Activated CD4-positive, alpha-beta T cell treated with anti-CD3 and anti-CD28 coated beads, Interleukin-2, amount 10 ng/mL, durations not matched to agents 24 days and 14 days (primary cell): ENCODE results near the gene BAIAP3. TPM values are rescaled to one million over a fixed set of nuclear protein-coding genes. Genes with fewer than 3 reads are reported as not detected.
"Not testable (repeated sequence)": the region's sequence is repeated elsewhere in the genome, so short reads cannot be mapped to it uniquely, and the experiment has no call there.

Experiments used
- DNase-seq: peaks from one replicate; pipeline ENCODE4 v3.0.0; 2022
- H3K27ac Mint-ChIP-seq: one replicate; pipeline ENCODE4 v1.8.0; 2022; ENCODE audit warnings: mild to moderate bottlenecking, mixed read lengths
- H3K27me3 Mint-ChIP-seq: one replicate; pipeline ENCODE4 v1.8.0; 2022; ENCODE audit warnings: mixed read lengths
- H3K36me3 Mint-ChIP-seq: one replicate; pipeline ENCODE4 v1.8.0; 2022; ENCODE audit warnings: low read depth, mild to moderate bottlenecking, mixed read lengths
- H3K4me1 Mint-ChIP-seq: one replicate; pipeline ENCODE4 v1.8.0; 2021; ENCODE audit warnings: mixed read lengths
- H3K4me3 Mint-ChIP-seq: one replicate; pipeline ENCODE4 v1.8.0; 2022; ENCODE audit warnings: mild to moderate bottlenecking, moderate library complexity, mixed read lengths
- H3K9me3 Mint-ChIP-seq: one replicate; pipeline ENCODE4 v1.8.0; 2021; ENCODE audit warnings: mixed read lengths
- intact Hi-C: fragments of 100-400 bp; cut with micrococcal nuclease; formaldehyde crosslinking; loops from one replicate; pipeline ENCODE4 v1.15.1; 2023
- total RNA-seq: library from RNA; stranded (reverse); gene quantifications from 2 replicates; pipeline ENCODE4 v1.2.3, GENCODE V29; 2022

BAIAP3 gene
- total RNA-seq, 1 donor from 2014 or later, result 0.30 TPM

GRCh38 chr16:1293921-1294656, 39.4 kb upstream of the BAIAP3 start:
- Mint-ChIP-seq H3K4me3 (no peak overlapping the region), H3K27ac (no peak overlapping the region), H3K9me3 (no peaks in the 10 kb centered on the region), H3K4me1 (peaks cover 6% of the 10 kb centered on the region), H3K27me3 (peaks cover 33% of the 10 kb centered on the region), H3K36me3 (no peaks in the 10 kb centered on the region)
- intact Hi-C loops, result no loop called here
- no peak for DNase-seq

GRCh38 chr16:1295465-1295864, 38.0 kb upstream of the BAIAP3 start:
- intact Hi-C loops, result no loop called here
- H3K27me3 Mint-ChIP-seq, result peaks cover 24% of the 10 kb centered on the region
- no peaks in the 10 kb centered on the region for H3K36me3 Mint-ChIP-seq
- DNase-seq, result no peak
- no peak overlapping the region for H3K27ac Mint-ChIP-seq
- H3K9me3 Mint-ChIP-seq, result no peaks in the 10 kb centered on the region
- peaks cover 6% of the 10 kb centered on the region for H3K4me1 Mint-ChIP-seq
- no peak overlapping the region for H3K4me3 Mint-ChIP-seq

- H3K27ac Mint-ChIP-seq, intact Hi-C loops, H3K4me1 Mint-ChIP-seq, H3K9me3 Mint-ChIP-seq, DNase-seq, H3K36me3 Mint-ChIP-seq: not testable (repeated sequence)
- H3K27me3 Mint-ChIP-seq, result peaks cover 17% of the 10 kb centered on the region
- peak overlapping the region; percentile 1 for H3K4me3 Mint-ChIP-seq
Measured at GRCh38 chr16:1296688-1297017, 36.8 kb upstream of the BAIAP3 start.

GRCh38 chr16:1297018-1297696, 36.3 kb upstream of the BAIAP3 start:
- Mint-ChIP-seq H3K36me3 (no peaks in the 10 kb centered on the region), H3K4me1 (peaks cover 12% of the 10 kb centered on the region), H3K27ac (no peak overlapping the region), H3K4me3 (peak overlapping the region; percentile 1), H3K27me3 (peaks cover 12% of the 10 kb centered on the region), H3K9me3 (no peaks in the 10 kb centered on the region)
- intact Hi-C loops, result no loop called here
- DNase-seq, result no peak

DNA sequence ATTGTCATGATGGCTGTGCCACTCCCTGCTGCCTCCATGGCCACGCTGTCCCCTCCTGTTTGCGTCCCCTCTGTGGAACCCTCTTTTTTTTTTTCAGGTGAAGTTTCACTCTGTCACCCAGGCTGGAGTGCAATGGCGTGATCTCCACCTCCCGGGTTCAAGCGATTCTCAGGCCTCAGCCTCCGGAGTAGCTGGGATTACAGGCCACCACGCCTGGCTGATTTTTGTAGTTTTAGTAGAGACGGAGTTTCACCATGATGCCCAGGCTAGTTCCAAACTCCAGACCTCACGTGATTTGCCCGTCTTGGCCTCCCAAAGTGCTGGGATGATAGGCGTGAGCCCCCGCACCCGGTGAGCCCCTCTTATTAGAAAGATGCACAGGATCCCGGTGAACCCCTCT, 35.0 kb upstream of the BAIAP3 start:
- DNase-seq, result no peak
- Mint-ChIP-seq H3K9me3 (no peaks in the 10 kb centered on the region), H3K36me3 (no peaks in the 10 kb centered on the region), H3K4me1 (peaks cover 13% of the 10 kb centered on the region), H3K4me3 (no peak overlapping the region), H3K27me3 (peaks cover 10% of the 10 kb centered on the region), H3K27ac (peak overlapping the region; percentile 65)
- intact Hi-C loops, result no loop called here

GRCh38 chr16:1299012-1299867, 34.2 kb upstream of the BAIAP3 start:
- H3K9me3 Mint-ChIP-seq, result no peaks in the 10 kb centered on the region
- no peaks in the 10 kb centered on the region for H3K36me3 Mint-ChIP-seq
- intact Hi-C loops, result no loop called here
- no peak overlapping the region for H3K27ac Mint-ChIP-seq
- H3K4me1 Mint-ChIP-seq, result peaks cover 19% of the 10 kb centered on the region
- no peak overlapping the region for H3K4me3 Mint-ChIP-seq
- peaks cover 8% of the 10 kb centered on the region for H3K27me3 Mint-ChIP-seq
- no peak for DNase-seq

DNA sequence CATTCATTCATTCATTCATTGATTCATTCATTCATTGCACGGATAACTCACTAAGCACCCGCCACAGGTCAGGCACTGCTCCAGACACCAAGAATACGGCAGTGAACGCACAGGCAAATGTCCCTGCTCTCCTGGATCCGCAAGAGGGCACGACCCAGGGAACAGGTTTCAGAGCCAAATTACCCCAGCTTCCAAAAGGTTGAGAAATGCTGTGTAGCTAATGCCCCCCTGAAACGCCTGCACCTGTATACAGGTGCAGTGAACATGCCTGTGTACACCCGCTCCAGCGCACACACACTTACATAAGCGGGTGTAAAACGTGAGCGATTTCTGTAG, 33.6 kb upstream of the BAIAP3 start:
- H3K27ac Mint-ChIP-seq, result no peak overlapping the region

GRCh38 chr16:1300664-1301476, 32.6 kb upstream of the BAIAP3 start:
- peaks cover 21% of the 10 kb centered on the region for H3K4me1 Mint-ChIP-seq
- intact Hi-C loops, result no loop called here
- no peaks in the 10 kb centered on the region for H3K9me3 Mint-ChIP-seq
- H3K27me3 Mint-ChIP-seq, result peaks cover 5% of the 10 kb centered on the region
- H3K36me3 Mint-ChIP-seq, result no peaks in the 10 kb centered on the region
- peak overlapping the region; percentile 39 for H3K4me3 Mint-ChIP-seq
- no peak overlapping the region for H3K27ac Mint-ChIP-seq
- peak; percentile 95 for DNase-seq

More for the DNA sequence above, 33.6 kb upstream of the BAIAP3 start:
- H3K9me3 Mint-ChIP-seq, result no peaks in the 10 kb centered on the region
- H3K4me1 Mint-ChIP-seq, result peaks cover 21% of the 10 kb centered on the region
- intact Hi-C loops, result no loop called here
- DNase-seq, result no peak
- H3K36me3 Mint-ChIP-seq, result no peaks in the 10 kb centered on the region
- peaks cover 5% of the 10 kb centered on the region for H3K27me3 Mint-ChIP-seq
- no peak overlapping the region for H3K4me3 Mint-ChIP-seq

DNA sequence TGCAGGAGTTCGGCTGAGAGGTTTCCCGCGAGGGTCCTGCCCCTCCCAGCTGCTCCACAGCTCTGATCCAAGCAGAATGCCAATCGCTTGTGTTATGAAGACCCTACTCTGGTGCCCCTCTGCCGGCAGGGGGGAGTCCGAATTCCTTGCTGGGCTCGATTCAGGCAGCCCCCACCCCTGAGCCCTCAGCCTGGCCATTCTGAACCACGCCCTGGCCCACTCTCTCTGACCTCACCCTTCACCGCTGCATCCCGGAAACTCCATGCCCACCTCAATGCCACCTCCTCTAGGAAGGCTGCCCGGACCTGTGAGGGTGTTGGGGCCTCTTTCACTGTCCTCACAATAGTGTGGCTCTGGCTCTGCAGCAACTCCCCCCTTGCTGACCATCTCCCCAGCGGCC, 31.9 kb upstream of the BAIAP3 start:
- Mint-ChIP-seq H3K27me3 (peaks cover 5% of the 10 kb centered on the region), H3K4me1 (peaks cover 22% of the 10 kb centered on the region), H3K4me3 (peak overlapping the region; percentile 39), H3K9me3 (no peaks in the 10 kb centered on the region), H3K36me3 (no peaks in the 10 kb centered on the region), H3K27ac (no peak overlapping the region)
- intact Hi-C loops, result no loop called here
- no peak for DNase-seq

GRCh38 chr16:1305823-1306222, 27.6 kb upstream of the BAIAP3 start:
- DNase-seq, result no peak
- peaks cover 12% of the 10 kb centered on the region for H3K36me3 Mint-ChIP-seq
- H3K9me3 Mint-ChIP-seq, result peaks cover 3% of the 10 kb centered on the region
- no peak overlapping the region for H3K27ac Mint-ChIP-seq
- H3K27me3 Mint-ChIP-seq, result no peaks in the 10 kb centered on the region
- intact Hi-C loops, result loop anchor here (5.0 kb wide), 1 partner anchor 306 kb away; the partner anchor contains the start of genes CRAMP1 and IFT140
- peaks cover 27% of the 10 kb centered on the region for H3K4me1 Mint-ChIP-seq
- no peak overlapping the region for H3K4me3 Mint-ChIP-seq

DNA sequence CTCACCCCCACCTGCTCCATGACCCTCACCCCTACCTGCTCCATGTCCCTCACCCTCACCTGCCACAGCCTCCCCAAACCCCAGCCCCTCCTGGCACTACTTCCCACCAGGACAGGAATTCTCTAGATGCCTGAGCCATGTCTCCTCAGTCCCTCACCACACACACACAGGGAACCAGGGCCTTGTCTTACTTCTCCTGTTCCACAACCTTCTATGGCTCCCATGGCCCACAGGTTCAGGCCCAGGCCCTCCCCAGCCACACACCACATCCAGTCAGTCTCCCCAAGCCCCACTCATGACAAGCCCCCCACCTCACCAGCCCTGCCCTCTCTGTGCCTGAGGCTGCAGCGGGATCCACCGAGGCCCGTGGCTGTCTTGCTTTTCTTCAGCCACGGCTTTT, 27.1 kb upstream of the BAIAP3 start:
- Mint-ChIP-seq H3K4me1 (peaks cover 30% of the 10 kb centered on the region), H3K27me3 (no peaks in the 10 kb centered on the region), H3K9me3 (peaks cover 3% of the 10 kb centered on the region), H3K36me3 (peaks cover 17% of the 10 kb centered on the region), H3K4me3 (peak overlapping the region; percentile 45), H3K27ac (peak overlapping the region; percentile 75)
- intact Hi-C loops, result loop anchor here (5.0 kb wide), 1 partner anchor 306 kb away; the partner anchor contains the start of genes CRAMP1 and IFT140
- no peak for DNase-seq

GRCh38 chr16:1308036-1308976, 25.1 kb upstream of the BAIAP3 start:
- Mint-ChIP-seq H3K9me3 (peaks cover 3% of the 10 kb centered on the region), H3K36me3 (peaks cover 22% of the 10 kb centered on the region), H3K4me1 (peaks cover 29% of the 10 kb centered on the region), H3K27ac (peak overlapping the region; percentile 99), H3K4me3 (peak overlapping the region; percentile 85), H3K27me3 (no peaks in the 10 kb centered on the region)
- intact Hi-C loops, result loop anchor here (2.0 to 5.0 kb wide), 4 partner anchors 34 to 568 kb away; partner anchors contain the start of genes CIAO3, CRAMP1, IFT140 and UQCC4
- DNase-seq, result no peak
